Endothelial cell of umbilical vein (primary cell): ENCODE results near the gene STRIT1.

Source experiments
- CTCF ChIP-seq, 2 donors: IDR thresholded peaks; 1 replicate in 1 of 2; 2 replicates in 1 of 2; pipeline ENCODE4 v1.5.1; 2011; ENCODE audit warnings: low read length in 2 of 2, mild to moderate bottlenecking in 2 of 2, moderate library complexity in 2 of 2, control low read depth in 1 of 2, inconsistent platforms in 1 of 2, low read depth in 1 of 2; ENCODE audit not compliant: insufficient read depth in 1 of 2; ENCODE audit errors: extremely low read depth in 1 of 2
- EZH2 ChIP-seq: IDR thresholded peaks from 2 replicates; pipeline ENCODE4 v1.6.1; 2012; ENCODE audit warnings: borderline replicate concordance, low read depth, mild to moderate bottlenecking, moderate library complexity, low read length, inconsistent platforms; ENCODE audit not compliant: severe bottlenecking
- POLR2A ChIP-seq: IDR thresholded peaks from 2 replicates; pipeline ENCODE4 v1.6.1; 2012; ENCODE audit warnings: low read depth, mild to moderate bottlenecking, control low read depth, low read length
- POLR2AphosphoS5 ChIP-seq: IDR thresholded peaks from 2 replicates; pipeline ENCODE4 v1.6.1; 2012; ENCODE audit warnings: low read depth, mild to moderate bottlenecking, control low read depth, low read length, moderate library complexity; ENCODE audit not compliant: insufficient read depth

- TF ChIP-seq CTCF (IDR thresholded peaks at IDR 0.05; ENCODE audit: extremely low read depth in 1 of 2, insufficient read depth in 1 of 2, low read depth in 1 of 2, low read length in 2 of 2) (no peak), EZH2 (no peak), POLR2A (no peak), POLR2AphosphoS5 (no peak)
Measured at GRCh38 chr3:155334215-155334913, 40.9 kb upstream of the STRIT1 start.
